Ovary (tissue), 9 donors: ENCODE measurements around the gene MICALL1. TPM values are rescaled to one million over a fixed set of nuclear protein-coding genes. Genes with fewer than 3 reads are reported as not detected.

Experiments
- DNase-seq, 5 donors: peaks; one replicate each; pipeline ENCODE4 v3.0.0-alpha.2; 2019 to 2020
- H3K27ac ChIP-seq, 2 donors: fragments of 200-600 bp; one replicate each; pipeline versions ENCODE4 v1.5.1 to v1.8.0; 2019 to 2022
- H3K27me3 ChIP-seq: fragments of 200-600 bp; one replicate; pipeline ENCODE4 v1.8.0; 2022
- H3K36me3 ChIP-seq: fragments of 200-600 bp; sonication (generic); one replicate; pipeline ENCODE4 v1.5.1; 2019
- H3K4me1 ChIP-seq: one replicate; pipeline ENCODE4 v1.8.1; 2013; ENCODE audit warnings: mild to moderate bottlenecking, moderate library complexity; ENCODE audit not compliant: insufficient read depth
- H3K4me3 ChIP-seq: fragments of 200-600 bp; sonication (generic); one replicate; pipeline ENCODE4 v1.5.1; 2017
- H3K9me3 ChIP-seq, 2 donors: fragments of 200-600 bp in 1 of 2; sonication (generic) in 1 of 2; one replicate each; pipeline versions ENCODE4 v1.5.1 to v1.8.1; 2013 to 2019; ENCODE audit warnings: mild to moderate bottlenecking in 1 of 2, moderate library complexity in 1 of 2
- CTCF ChIP-seq, 3 donors: fragments of 450-650 bp in 2 of 3; fragments of 200-600 bp in 1 of 3; IDR thresholded peaks; one replicate each; pipeline versions ENCODE4 v1.5.1 to v1.8.0; 2016 to 2022; ENCODE audit warnings: antibody characterized with exemption in 3 of 3, mild to moderate bottlenecking in 1 of 3
- EP300 ChIP-seq: sonication (generic); formaldehyde crosslinking; IDR thresholded peaks from one replicate; pipeline ENCODE4 v1.6.1; 2017; ENCODE audit warnings: antibody characterized with exemption
- POLR2A ChIP-seq: fragments of 450-650 bp; IDR thresholded peaks from one replicate; pipeline ENCODE4 v1.6.1; 2017; ENCODE audit warnings: antibody characterized with exemption, mild to moderate bottlenecking, moderate library complexity
- WGBS, 3 donors: extraction: QIAGEN DNeasy Blood & Tissue Kit in 1 of 3; methylation state at CpG; one replicate each; pipeline versions ENCODE4 v1.1.5 to v1.1.7; 2013 to 2017; 5-methylcytosine and 5-hydroxymethylcytosine counted together
- intact Hi-C, 4 donors: fragments of 100-400 bp; cut with DNase I; formaldehyde crosslinking; loops; one replicate each; pipeline versions ENCODE4 v1.11.0 to v1.15.1; 2022 to 2023
- polyA plus RNA-seq, 2 donors: library from polyadenylated mRNA; stranded (reverse); fragments of 200-250 nt in 1 of 2; fragments of 350-450 nt in 1 of 2; fragmentation: Illumina TruSeq in 1 of 2; extraction: RNeasy Lipid Tissue Mini Kit (QIAGEN cat#74804) in 1 of 2; gene quantifications; one replicate each; pipeline ENCODE4 v1.2.3, GENCODE V29; 2013 to 2014
- total RNA-seq, 7 donors: library from RNA; depleted of rRNA in 2 of 7; stranded (reverse); fragments of >200 nt in 2 of 7; fragmentation: NEBNext Ultra II Directional in 3 of 7; extraction: Animal tissue kit (Norgen Biotek cat#: 25700) in 3 of 7; gene quantifications; one replicate each; pipeline versions ENCODE4 v1.1.0 to v1.2.4, GENCODE V29; 2016 to 2023
- donor health status: DM: no; HTN: no; CAD: no; lungs with moderate emphysema.
- donor health status: DM: no; HTN: no; CAD: no.
- donor health status: Bipolar disorder and iron deficiency.
- donor health status: DM: yes; HTN: yes; CAD: no.
- donor health status: DM: no; HTN: no; CAD: no.
- donor health status: DM: yes; HTN: yes; CAD: no.

Gene MICALL1
- total and polyA plus RNA-seq, 9 donors = 6.2 to 30.0 (median 17.4) TPM

- Histone ChIP-seq H3K36me3 (no peaks in the 10 kb centered on the region), H3K27ac (no peak overlapping the region), H3K9me3 (no peaks in the 10 kb centered on the region), H3K27me3 (no peaks in the 10 kb centered on the region), H3K4me1 (no peaks in the 10 kb centered on the region), H3K4me3 (no peak overlapping the region)
- WGBS, 3 donors = 72 to 80% (median 78%) methylated on average over 8 of the region's 8 CpGs
- TF ChIP-seq EP300 (no peak), CTCF (IDR thresholded peaks at IDR 0.05) (no peak), POLR2A (no peak)
- DNase-seq = no peak
- intact Hi-C loops = no loop called here
These were observed 73.7 kb downstream of the MICALL1 start for GRCh38 chr22:37979782-37980181.

GRCh38 chr22:37981282-37982011 lies 75.3 kb downstream of the MICALL1 start:
- 95 to 98% (median 97%) methylated on average over 6 of the region's 6 CpGs for WGBS, 3 donors
- no peak overlapping the region for H3K27ac ChIP-seq
- intact Hi-C loops = no loop called here

GRCh38 chr22:37982151-37982785 lies 76.2 kb downstream of the MICALL1 start:
- Histone ChIP-seq H3K27me3 (no peaks in the 10 kb centered on the region), H3K27ac (no peak overlapping the region), H3K36me3 (no peaks in the 10 kb centered on the region), H3K4me3 (no peak overlapping the region), H3K9me3 (no peaks in the 10 kb centered on the region), H3K4me1 (no peaks in the 10 kb centered on the region)
- intact Hi-C loops = no loop called here
- TF ChIP-seq CTCF (IDR thresholded peaks at IDR 0.05) (no peak), POLR2A (no peak), EP300 (no peak)
- peak in 1 of 5 donors; percentile 38 for DNase-seq
- 75 to 78% (median 78%) methylated on average over 8 of the region's 8 CpGs for WGBS, 3 donors

More at GRCh38 chr22:37981282-37982011, 75.3 kb downstream of the MICALL1 start:
- DNase-seq = no peak
- TF ChIP-seq POLR2A = no peak
- TF ChIP-seq EP300 = no peak
- no peak for TF ChIP-seq CTCF (IDR thresholded peaks at IDR 0.05)
- Histone ChIP-seq H3K4me1 (no peaks in the 10 kb centered on the region), H3K27me3 (no peaks in the 10 kb centered on the region), H3K36me3 (no peaks in the 10 kb centered on the region), H3K9me3 (no peaks in the 10 kb centered on the region), H3K4me3 (no peak overlapping the region)

GRCh38 chr22:37982938-37983859 lies 77.1 kb downstream of the MICALL1 start:
- no peaks in the 10 kb centered on the region for H3K9me3 ChIP-seq
- H3K4me3 ChIP-seq = no peak overlapping the region
- H3K4me1 ChIP-seq = no peaks in the 10 kb centered on the region
- intact Hi-C loops = no loop called here
- no peak overlapping the region for H3K27ac ChIP-seq
- 70 to 75% (median 75%) methylated on average over 71 to 84 of the region's 84 CpGs for WGBS, 3 donors
- H3K36me3 ChIP-seq = no peaks in the 10 kb centered on the region
- no peak for DNase-seq
- no peaks in the 10 kb centered on the region for H3K27me3 ChIP-seq
- TF ChIP-seq EP300 (no peak), POLR2A (no peak), CTCF (IDR thresholded peaks at IDR 0.05) (no peak)
